Suprapubic skin (tissue), 4 donors: ENCODE data around the gene TTLL7.

Experiments used
- EP300 ChIP-seq: sonication (generic); formaldehyde crosslinking; IDR thresholded peaks from one replicate; pipeline ENCODE4 v1.6.1; 2017; ENCODE audit warnings: antibody characterized with exemption
- POLR2AphosphoS5 ChIP-seq, 3 donors: sonication (generic); formaldehyde crosslinking; IDR thresholded peaks; one replicate each; pipeline ENCODE4 v1.6.1; 2017; ENCODE audit warnings: antibody characterized with exemption in 3 of 3
- TF ChIP-seq, protein P1 (sequence below), 2 donors: fragments of 200-600 bp in 1 of 2; fragments of 450-650 bp in 1 of 2; sonication (generic) in 1 of 2; IDR thresholded peaks; one replicate each; pipeline ENCODE4 v1.5.1; 2016 to 2019; ENCODE audit warnings: antibody characterized with exemption in 2 of 2, mild to moderate bottlenecking in 1 of 2, moderate library complexity in 1 of 2

DNA sequence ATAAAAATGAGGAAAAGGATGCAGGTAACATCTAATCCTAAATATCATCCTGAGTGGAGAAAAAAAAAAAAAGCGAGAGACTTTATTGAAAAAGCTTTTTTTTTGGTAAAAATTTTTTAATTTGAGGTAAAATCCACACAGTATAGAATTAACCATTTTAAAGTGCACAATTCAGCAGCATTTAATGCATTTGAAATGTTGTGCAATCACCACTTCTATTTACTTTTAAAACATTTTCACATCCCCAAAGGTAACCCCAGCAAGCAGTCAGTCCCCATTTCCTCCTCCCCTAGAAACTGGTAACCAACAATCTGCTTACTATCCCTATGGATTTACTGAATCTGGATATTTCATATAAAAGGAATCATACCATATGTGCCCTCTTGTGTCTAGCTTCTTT, 166.7 kb downstream of the TTLL7 start:
- TF ChIP-seq EP300 (no peak), POLR2AphosphoS5 (IDR thresholded peaks at IDR 0.05) (no peak)
- TF ChIP-seq, protein P1, sequence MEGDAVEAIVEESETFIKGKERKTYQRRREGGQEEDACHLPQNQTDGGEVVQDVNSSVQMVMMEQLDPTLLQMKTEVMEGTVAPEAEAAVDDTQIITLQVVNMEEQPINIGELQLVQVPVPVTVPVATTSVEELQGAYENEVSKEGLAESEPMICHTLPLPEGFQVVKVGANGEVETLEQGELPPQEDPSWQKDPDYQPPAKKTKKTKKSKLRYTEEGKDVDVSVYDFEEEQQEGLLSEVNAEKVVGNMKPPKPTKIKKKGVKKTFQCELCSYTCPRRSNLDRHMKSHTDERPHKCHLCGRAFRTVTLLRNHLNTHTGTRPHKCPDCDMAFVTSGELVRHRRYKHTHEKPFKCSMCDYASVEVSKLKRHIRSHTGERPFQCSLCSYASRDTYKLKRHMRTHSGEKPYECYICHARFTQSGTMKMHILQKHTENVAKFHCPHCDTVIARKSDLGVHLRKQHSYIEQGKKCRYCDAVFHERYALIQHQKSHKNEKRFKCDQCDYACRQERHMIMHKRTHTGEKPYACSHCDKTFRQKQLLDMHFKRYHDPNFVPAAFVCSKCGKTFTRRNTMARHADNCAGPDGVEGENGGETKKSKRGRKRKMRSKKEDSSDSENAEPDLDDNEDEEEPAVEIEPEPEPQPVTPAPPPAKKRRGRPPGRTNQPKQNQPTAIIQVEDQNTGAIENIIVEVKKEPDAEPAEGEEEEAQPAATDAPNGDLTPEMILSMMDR (IDR thresholded peaks at IDR 0.05), result no peak
